K562 (cell line): ENCODE measurements around the gene UBXN6. TPM values are rescaled to one million over a fixed set of nuclear protein-coding genes. Genes with fewer than 3 reads are reported as not detected.
A peak's percentile ranks its signal among the peaks of the same experiment; 100 is the strongest.

Experiments used
- ARNT ChIP-seq, 2 experiments: fragments of 450-650 bp; IDR thresholded peaks; 2 replicates each; pipeline ENCODE4 v1.6.1; 2016; ENCODE audit warnings: mild to moderate bottlenecking in 1 of 2
- DIDO1 ChIP-seq: fragments of 450-650 bp; IDR thresholded peaks from 2 replicates; pipeline ENCODE4 v1.6.1; 2016; ENCODE audit warnings: low read depth, missing biosample characterization, missing genetic modification characterization
- DPF2 ChIP-seq: fragments of 450-650 bp; IDR thresholded peaks from 2 replicates; pipeline ENCODE4 v1.6.1; 2016
- GABPA ChIP-seq: fragments of 200-800 bp; sonication (Bioruptor generic); conservative IDR thresholded peaks from 2 replicates; pipeline ENCODE4 v1.6.1; 2016; ENCODE audit warnings: low read depth, missing genetic modification characterization, missing compliant biosample characterization
- NFRKB ChIP-seq: fragments of 450-650 bp; IDR thresholded peaks from 2 replicates; pipeline ENCODE4 v1.6.1; 2016; ENCODE audit warnings: low read depth
- NR2F6 ChIP-seq: fragments of 450-650 bp; formaldehyde crosslinking; IDR thresholded peaks from 2 replicates; pipeline ENCODE4 v1.4.0; 2020; ENCODE audit warnings: mild to moderate bottlenecking
- SAFB2 ChIP-seq: fragments of 200-400 bp; formaldehyde crosslinking; IDR thresholded peaks from 2 replicates; pipeline ENCODE4 v1.6.1; 2018; ENCODE audit warnings: borderline replicate concordance, low read length, low read depth, moderate library complexity; ENCODE audit not compliant: severe bottlenecking
- TFAP4 ChIP-seq: sonication (generic); formaldehyde crosslinking; IDR thresholded peaks from 2 replicates; pipeline ENCODE4 v1.8.0; 2022; ENCODE audit warnings: missing genetic modification reagents, mild to moderate bottlenecking, moderate library complexity, borderline replicate concordance
- ZFP30 ChIP-seq: fragments of 250-450 bp; sonication (Bioruptor Pico); IDR thresholded peaks from 2 replicates; pipeline ENCODE4 v1.8.0; 2022; ENCODE audit warnings: moderate library complexity, mild to moderate bottlenecking, inconsistent platforms, borderline replicate concordance
- ZNF175 ChIP-seq: fragments of 200-800 bp; sonication (Bioruptor generic); IDR thresholded peaks from 2 replicates; pipeline ENCODE4 v1.6.1; 2016; ENCODE audit warnings: low read depth, mild to moderate bottlenecking, missing genetic modification characterization, missing compliant biosample characterization
- polyA plus RNA-seq, 8 experiments: library from polyadenylated mRNA; depleted of rRNA in 4 of 8; stranded (reverse) in 5 of 8; unstranded in 3 of 8; fragments of >200 nt; fragmentation: Nextera tagmentation in 2 of 8; fragmentation: Illumina TruSeq in 1 of 8; extraction: Ambion mirVana in 2 of 8; extraction: Trizol in 1 of 8; gene quantifications; 2 replicates each; pipeline versions ENCODE4 v1.2.1 to v1.2.3, GENCODE V29; 2011 to 2014; ENCODE audit warnings: inconsistent platforms in 1 of 8, missing spikeins in 1 of 8
- total RNA-seq, 7 experiments: library from RNA; depleted of rRNA in 6 of 7; stranded (reverse); fragments of >200 nt in 6 of 7; fragmentation: Illumina TruSeq in 2 of 7; extraction: Trizol in 2 of 7; gene quantifications; 2 replicates each; pipeline versions ENCODE4 v1.2.1 to v1.2.3, GENCODE V29; 2011 to 2021; ENCODE audit warnings: low replicate concordance in 1 of 7
- TF ChIP-seq, protein P1 (sequence below): fragments of 450-650 bp; formaldehyde crosslinking; IDR thresholded peaks from 2 replicates; pipeline ENCODE4 v1.4.0; 2022; ENCODE audit warnings: missing genetic modification characterization
- TF ChIP-seq, protein P2 (sequence below), 2 experiments: fragments of 450-650 bp; IDR thresholded peaks; 2 replicates each; pipeline ENCODE4 v1.6.1; 2016
- TF ChIP-seq, protein P3 (sequence below): sonication (generic); formaldehyde crosslinking; IDR thresholded peaks from 2 replicates; pipeline ENCODE4 v1.4.0; 2020; ENCODE audit warnings: mild to moderate bottlenecking, missing genetic modification reagents
- TF ChIP-seq, protein P4 (sequence below), 2 experiments: fragments of 450-650 bp in 1 of 2; sonication (generic) in 1 of 2; formaldehyde crosslinking in 1 of 2; IDR thresholded peaks in 1 of 2; conservative IDR thresholded peaks in 1 of 2; 2 replicates each; pipeline versions ENCODE4 v1.6.1 to v1.8.1; 2016 to 2023; ENCODE audit warnings: mild to moderate bottlenecking in 2 of 2, moderate library complexity in 2 of 2, inconsistent platforms in 1 of 2, missing genetic modification reagents in 1 of 2
- TF ChIP-seq, protein P5 (sequence below): fragments of 450-650 bp; IDR thresholded peaks from 2 replicates; pipeline ENCODE4 v1.6.1; 2017; ENCODE audit warnings: antibody characterized with exemption, mild to moderate bottlenecking

The UBXN6 gene
- total and polyA plus RNA-seq, 9 of the 15 experiments (the other 6 are each of a cell fraction or from before 2014, with no cell fraction given) = 0.48 to 90.2 (median 29.5) TPM

GRCh38 chr19:4401769-4402170 is 55.8 kb downstream of the UBXN6 start (continued):
- TF ChIP-seq, protein P1, sequence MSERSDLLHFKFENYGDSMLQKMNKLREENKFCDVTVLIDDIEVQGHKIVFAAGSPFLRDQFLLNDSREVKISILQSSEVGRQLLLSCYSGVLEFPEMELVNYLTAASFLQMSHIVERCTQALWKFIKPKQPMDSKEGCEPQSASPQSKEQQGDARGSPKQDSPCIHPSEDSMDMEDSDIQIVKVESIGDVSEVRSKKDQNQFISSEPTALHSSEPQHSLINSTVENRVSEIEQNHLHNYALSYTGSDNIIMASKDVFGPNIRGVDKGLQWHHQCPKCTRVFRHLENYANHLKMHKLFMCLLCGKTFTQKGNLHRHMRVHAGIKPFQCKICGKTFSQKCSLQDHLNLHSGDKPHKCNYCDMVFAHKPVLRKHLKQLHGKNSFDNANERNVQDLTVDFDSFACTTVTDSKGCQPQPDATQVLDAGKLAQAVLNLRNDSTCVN = no peak
- TF ChIP-seq DIDO1 (tag) (no peak), SAFB2 (no peak), NR2F6 (CRISPR knock-in tag) (no peak), TFAP4 (no peak), NFRKB (peak; percentile 53), GABPA (tag) (no peak), ZFP30 (CRISPR knock-in tag) (no peak), DPF2 (0 out of 2 replicates have a peak, but pooled peaks have one; percentile 12), ARNT (IDR thresholded peaks at IDR 0.05) (peak in 1 of 2 experiments; percentile 55; a peak in 1 of 4 replicates), ZNF175 (CRISPR knock-in tag) (no peak)
- TF ChIP-seq, protein P2, sequence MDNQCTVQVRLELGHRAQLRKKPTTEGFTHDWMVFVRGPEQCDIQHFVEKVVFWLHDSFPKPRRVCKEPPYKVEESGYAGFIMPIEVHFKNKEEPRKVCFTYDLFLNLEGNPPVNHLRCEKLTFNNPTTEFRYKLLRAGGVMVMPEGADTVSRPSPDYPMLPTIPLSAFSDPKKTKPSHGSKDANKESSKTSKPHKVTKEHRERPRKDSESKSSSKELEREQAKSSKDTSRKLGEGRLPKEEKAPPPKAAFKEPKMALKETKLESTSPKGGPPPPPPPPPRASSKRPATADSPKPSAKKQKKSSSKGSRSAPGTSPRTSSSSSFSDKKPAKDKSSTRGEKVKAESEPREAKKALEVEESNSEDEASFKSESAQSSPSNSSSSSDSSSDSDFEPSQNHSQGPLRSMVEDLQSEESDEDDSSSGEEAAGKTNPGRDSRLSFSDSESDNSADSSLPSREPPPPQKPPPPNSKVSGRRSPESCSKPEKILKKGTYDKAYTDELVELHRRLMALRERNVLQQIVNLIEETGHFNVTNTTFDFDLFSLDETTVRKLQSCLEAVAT (IDR thresholded peaks at IDR 0.05) = no peak
- TF ChIP-seq, protein P3, sequence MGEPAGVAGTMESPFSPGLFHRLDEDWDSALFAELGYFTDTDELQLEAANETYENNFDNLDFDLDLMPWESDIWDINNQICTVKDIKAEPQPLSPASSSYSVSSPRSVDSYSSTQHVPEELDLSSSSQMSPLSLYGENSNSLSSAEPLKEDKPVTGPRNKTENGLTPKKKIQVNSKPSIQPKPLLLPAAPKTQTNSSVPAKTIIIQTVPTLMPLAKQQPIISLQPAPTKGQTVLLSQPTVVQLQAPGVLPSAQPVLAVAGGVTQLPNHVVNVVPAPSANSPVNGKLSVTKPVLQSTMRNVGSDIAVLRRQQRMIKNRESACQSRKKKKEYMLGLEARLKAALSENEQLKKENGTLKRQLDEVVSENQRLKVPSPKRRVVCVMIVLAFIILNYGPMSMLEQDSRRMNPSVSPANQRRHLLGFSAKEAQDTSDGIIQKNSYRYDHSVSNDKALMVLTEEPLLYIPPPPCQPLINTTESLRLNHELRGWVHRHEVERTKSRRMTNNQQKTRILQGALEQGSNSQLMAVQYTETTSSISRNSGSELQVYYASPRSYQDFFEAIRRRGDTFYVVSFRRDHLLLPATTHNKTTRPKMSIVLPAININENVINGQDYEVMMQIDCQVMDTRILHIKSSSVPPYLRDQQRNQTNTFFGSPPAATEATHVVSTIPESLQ (CRISPR knock-in tag) = no peak
- TF ChIP-seq, protein P4, sequence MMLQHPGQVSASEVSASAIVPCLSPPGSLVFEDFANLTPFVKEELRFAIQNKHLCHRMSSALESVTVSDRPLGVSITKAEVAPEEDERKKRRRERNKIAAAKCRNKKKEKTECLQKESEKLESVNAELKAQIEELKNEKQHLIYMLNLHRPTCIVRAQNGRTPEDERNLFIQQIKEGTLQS (IDR thresholded peaks at IDR 0.05) = no peak
- TF ChIP-seq, protein P4 (CRISPR knock-in tag; conservative IDR thresholded peaks at IDR 0.05) = 0 out of 2 replicates have a peak, but pooled peaks have one; percentile 29
- TF ChIP-seq, protein P5, sequence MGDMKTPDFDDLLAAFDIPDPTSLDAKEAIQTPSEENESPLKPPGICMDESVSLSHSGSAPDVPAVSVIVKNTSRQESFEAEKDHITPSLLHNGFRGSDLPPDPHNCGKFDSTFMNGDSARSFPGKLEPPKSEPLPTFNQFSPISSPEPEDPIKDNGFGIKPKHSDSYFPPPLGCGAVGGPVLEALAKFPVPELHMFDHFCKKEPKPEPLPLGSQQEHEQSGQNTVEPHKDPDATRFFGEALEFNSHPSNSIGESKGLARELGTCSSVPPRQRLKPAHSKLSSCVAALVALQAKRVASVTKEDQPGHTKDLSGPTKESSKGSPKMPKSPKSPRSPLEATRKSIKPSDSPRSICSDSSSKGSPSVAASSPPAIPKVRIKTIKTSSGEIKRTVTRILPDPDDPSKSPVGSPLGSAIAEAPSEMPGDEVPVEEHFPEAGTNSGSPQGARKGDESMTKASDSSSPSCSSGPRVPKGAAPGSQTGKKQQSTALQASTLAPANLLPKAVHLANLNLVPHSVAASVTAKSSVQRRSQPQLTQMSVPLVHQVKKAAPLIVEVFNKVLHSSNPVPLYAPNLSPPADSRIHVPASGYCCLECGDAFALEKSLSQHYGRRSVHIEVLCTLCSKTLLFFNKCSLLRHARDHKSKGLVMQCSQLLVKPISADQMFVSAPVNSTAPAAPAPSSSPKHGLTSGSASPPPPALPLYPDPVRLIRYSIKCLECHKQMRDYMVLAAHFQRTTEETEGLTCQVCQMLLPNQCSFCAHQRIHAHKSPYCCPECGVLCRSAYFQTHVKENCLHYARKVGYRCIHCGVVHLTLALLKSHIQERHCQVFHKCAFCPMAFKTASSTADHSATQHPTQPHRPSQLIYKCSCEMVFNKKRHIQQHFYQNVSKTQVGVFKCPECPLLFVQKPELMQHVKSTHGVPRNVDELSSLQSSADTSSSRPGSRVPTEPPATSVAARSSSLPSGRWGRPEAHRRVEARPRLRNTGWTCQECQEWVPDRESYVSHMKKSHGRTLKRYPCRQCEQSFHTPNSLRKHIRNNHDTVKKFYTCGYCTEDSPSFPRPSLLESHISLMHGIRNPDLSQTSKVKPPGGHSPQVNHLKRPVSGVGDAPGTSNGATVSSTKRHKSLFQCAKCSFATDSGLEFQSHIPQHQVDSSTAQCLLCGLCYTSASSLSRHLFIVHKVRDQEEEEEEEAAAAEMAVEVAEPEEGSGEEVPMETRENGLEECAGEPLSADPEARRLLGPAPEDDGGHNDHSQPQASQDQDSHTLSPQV = 0 out of 2 replicates have a peak, but pooled peaks have one; percentile 37
